Measurements from ENCODE around the gene SPATS2.

The SPATS2 gene

DNA sequence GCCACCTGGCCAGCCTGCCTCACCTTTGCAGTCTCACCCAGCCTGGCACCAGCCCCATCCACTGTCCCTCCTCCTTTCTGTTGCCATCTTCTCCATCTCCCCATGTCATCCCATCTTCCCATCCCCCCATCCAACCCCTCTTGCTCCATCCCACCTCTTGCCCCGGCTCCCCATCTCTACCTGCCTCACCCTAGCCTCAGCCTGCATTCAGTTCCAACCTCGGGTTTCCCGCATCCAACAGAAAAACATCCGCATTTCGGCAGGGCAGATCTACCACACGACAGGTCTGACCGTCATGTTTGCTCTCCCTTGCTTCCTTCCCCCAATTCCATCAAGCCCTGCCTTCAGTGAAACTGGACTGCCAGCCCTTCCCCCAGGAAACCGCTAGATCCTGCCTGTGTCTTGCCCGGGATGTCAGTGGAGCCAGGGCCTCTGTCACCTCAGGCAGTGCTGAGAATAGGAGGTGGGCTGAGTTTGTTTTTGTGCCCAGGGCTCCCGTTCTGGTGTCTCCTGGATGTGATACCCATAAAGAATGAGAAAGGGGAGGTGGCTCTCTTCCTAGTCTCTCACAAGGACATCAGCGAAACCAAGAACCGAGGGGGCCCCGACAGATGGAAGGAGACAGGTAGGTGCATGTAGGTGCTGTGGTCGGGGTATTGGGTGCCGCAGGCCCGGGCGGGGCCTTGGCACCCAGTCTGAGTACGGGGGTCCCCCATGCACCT lies 174.0 kb downstream of the SPATS2 start:
- DNase-seq (ENCODE audit: low spot score), result no peak

DNA sequence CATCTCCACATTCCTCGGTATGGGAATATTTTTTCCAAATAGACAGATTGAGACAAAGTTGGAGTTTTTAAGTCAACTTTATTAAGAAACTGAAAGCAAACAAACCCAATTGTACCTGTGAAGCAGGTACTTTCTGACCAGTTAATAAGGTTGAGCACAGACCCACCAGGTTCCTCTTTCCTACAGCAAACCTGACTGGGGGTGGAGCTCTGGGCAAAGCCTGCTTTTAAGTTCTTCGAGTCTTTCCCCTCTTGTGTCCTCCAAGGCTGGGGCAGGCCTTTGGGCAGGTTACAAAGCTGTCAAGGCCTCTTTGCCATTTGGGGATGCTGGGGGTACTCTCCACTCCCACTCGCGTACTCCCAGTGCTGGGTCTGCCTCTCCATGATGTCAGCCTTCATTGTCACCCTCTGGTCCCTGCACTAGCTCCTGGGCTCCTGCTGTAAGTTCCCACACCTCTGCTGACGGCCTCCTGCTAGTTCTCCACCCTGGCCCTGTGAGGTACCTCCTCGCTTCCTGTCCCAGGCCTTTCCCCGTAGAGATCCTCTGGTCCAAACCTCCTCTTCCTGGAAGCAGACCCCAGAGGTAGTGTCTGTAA lies 174.7 kb downstream of the SPATS2 start:
- no peak for DNase-seq (ENCODE audit: low spot score)

DNA sequence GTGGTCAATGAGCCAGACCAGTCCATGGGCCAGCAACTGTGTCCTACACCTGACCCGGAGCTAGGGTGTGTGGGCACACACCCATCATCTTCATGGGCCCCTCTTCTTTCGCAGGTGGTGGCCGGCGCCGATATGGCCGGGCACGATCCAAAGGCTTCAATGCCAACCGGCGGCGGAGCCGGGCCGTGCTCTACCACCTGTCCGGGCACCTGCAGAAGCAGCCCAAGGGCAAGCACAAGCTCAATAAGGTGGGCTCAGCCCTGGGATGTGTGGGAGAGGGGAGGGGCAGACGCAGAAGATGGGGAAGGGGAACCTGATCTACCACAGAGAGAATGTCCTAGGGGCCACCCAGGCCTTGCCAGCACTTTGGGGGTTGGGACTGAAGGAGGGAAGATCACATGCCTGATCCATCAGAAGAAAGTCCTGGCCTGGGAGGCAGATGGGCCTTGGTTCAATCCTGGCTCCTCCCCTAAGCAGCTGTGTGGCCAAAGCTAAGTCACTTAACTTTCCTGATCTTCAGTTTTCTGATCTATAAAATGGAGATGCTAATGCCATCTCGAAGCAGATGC lies 175.4 kb downstream of the SPATS2 start:
- DNase-seq (ENCODE audit: low spot score), result no peak

DNA sequence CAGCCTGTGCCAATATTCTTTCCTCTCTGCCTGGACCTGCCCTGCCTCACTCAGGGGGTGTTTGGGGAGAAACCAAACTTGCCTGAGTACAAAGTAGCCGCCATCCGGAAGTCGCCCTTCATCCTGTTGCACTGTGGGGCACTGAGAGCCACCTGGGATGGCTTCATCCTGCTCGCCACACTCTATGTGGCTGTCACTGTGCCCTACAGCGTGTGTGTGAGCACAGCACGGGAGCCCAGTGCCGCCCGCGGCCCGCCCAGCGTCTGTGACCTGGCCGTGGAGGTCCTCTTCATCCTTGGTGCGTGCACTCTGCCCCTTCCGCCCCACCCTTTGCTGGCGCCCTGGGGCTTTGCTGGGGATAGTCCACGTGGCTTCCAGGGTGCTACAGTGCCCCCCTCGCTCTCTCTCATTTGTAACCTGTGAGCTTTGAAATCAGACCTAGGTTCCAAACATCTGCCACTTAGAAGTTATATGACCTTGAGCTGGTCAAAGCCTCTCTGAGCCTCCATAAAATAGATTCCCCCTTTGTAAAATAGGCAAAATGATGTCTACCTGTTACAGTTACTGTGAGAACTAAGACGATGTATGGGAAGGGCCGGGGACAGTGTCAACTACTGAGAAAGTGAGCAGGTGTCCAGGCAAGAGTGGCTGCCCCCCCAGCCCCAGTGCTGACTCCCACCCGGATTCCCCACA lies 176.1 kb downstream of the SPATS2 start:
- no peak for DNase-seq (ENCODE audit: low spot score)

DNA sequence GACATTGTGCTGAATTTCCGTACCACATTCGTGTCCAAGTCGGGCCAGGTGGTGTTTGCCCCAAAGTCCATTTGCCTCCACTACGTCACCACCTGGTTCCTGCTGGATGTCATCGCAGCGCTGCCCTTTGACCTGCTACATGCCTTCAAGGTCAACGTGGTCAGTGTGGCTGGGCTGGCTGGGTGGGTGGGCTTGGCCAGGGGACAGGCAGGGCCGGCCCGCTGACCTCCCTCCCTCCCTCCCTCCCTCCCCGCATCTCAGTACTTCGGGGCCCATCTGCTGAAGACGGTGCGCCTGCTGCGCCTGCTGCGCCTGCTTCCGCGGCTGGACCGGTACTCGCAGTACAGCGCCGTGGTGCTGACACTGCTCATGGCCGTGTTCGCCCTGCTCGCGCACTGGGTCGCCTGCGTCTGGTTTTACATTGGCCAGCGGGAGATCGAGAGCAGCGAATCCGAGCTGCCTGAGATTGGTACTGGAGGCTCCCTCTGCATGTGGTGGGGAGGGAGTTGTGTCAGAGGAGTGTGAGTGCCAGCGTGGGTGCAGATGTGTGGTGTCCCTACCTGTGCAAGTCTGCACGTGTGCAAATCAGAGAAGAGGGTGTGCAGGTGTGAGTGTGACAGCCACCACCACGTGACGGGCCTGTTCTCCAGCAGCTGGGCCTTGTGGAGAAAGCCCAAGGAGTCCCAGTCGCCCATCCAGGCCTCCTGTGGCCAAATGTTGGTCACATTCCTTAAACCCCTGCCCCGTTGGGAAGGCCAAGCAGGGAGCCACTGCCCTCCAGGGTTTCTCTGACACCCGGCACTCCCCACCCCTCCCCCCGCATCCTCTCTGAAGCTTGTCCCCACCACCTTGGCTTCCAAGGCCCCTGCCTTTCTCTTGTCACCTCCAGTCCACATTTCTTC lies 176.9 kb downstream of the SPATS2 start:
- DNase-seq (ENCODE audit: low spot score), result no peak

DNA sequence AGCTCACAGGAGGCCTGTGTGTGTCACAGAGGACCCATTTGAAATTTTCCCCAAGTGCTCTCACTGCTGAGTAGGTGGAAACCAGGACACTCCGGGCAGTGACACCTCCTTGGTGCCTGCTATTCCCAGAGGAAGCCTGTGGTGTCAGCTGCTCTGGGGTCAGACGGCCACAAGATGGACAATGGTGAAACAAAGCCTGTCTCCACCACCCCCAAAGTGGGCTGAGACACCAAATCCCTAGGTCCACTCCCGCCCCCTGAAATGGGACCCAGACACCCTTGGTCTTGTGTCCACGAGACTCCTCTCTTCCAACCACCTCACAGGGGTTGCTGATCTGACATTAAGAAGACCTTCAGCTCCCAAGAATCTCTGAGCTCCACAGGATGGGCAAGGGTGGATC lies 178.6 kb downstream of the SPATS2 start:
- no peak for DNase-seq (ENCODE audit: low spot score)

DNA sequence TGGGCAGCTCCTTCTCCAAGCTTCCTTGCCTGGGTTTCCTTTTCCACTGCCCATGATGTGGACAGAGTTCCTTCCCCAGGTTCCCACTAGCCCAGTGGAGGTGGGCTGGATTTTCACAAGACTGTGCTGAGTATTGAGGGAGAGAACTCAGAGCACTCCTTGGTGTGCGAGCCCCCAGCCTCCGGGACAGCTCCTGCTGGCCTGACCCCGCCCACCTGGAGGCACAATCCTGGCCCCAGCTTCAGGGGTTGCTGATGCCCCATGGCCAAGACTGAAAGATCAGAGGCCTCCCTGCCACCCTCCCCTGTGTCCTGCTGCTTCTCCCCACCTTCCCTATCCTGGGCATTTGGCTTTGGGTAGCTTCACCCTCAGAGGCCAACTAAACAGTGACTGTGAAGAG lies 179.2 kb downstream of the SPATS2 start:
- no peak for DNase-seq (ENCODE audit: low spot score)

DNA sequence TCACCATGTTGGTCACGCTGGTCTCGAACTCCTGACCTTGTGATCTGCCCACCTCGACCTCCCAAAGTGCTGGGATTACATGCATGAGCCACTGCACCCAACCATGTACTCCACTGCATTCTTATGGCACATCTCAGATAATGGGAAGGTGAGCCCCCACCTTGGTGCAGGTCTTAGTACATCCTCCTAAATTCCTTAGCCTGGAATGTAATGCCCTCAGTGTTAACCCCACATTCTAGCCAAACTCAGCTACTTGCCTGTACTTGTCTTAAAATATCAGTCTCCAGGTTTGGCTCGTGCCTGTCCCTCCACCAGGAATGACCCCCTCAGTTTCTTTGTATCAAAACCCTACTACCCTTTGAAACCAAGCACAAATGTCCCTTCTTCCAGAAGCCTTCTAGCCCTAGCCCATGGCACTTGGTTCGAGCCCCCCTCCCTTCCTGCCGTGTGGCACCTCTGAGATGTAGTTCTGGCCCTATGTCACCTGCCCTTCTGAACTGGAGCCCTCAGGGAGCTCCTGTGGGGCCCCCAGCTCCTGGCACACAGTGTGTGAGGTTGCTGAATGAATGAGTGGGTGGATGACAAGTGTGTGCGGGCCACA lies 179.9 kb downstream of the SPATS2 start:
- DNase-seq (ENCODE audit: low spot score), result no peak

DNA sequence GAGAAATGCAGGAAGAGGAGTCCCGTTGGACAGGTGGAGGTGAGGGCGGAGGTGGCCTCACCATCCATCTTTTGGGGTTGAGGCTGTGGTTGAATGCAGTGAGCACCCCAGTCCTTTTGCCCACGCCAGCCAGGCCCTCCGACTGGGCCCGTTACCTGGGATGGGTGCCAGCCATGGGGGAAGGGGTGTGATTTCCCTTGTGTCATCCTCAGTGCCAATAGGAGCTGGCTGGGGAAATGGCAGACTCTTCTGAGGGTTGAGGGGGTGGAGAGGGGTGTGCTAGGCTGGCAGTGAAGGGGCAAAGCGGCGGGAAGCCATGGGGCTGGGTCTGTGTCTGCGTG lies 181.2 kb downstream of the SPATS2 start:
- no peak for DNase-seq (ENCODE audit: low spot score)

DNA sequence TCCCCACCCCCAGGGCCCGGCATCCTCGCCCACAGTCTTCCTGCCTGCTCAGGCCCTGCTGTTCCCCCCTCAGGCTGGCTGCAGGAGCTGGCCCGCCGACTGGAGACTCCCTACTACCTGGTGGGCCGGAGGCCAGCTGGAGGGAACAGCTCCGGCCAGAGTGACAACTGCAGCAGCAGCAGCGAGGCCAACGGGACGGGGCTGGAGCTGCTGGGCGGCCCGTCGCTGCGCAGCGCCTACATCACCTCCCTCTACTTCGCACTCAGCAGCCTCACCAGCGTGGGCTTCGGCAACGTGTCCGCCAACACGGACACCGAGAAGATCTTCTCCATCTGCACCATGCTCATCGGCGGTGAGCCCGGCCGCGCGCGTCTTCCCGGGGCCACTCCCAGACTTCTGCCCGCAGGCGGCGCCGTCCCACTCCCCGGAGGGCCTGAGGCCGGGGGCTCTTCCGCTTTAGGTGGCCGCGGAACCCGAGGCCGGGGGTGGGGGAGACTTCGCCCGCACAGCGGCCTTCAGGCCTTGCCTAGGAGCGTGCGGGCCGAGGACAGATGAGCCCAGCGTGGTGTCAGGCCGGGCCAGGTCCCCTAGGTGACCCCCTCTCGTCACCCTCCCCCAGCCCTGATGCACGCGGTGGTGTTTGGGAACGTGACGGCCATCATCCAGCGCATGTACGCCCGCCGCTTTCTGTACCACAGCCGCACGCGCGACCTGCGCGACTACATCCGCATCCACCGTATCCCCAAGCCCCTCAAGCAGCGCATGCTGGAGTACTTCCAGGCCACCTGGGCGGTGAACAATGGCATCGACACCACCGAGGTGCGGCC lies 181.8 kb downstream of the SPATS2 start:
- no peak for DNase-seq (ENCODE audit: low spot score)

DNA sequence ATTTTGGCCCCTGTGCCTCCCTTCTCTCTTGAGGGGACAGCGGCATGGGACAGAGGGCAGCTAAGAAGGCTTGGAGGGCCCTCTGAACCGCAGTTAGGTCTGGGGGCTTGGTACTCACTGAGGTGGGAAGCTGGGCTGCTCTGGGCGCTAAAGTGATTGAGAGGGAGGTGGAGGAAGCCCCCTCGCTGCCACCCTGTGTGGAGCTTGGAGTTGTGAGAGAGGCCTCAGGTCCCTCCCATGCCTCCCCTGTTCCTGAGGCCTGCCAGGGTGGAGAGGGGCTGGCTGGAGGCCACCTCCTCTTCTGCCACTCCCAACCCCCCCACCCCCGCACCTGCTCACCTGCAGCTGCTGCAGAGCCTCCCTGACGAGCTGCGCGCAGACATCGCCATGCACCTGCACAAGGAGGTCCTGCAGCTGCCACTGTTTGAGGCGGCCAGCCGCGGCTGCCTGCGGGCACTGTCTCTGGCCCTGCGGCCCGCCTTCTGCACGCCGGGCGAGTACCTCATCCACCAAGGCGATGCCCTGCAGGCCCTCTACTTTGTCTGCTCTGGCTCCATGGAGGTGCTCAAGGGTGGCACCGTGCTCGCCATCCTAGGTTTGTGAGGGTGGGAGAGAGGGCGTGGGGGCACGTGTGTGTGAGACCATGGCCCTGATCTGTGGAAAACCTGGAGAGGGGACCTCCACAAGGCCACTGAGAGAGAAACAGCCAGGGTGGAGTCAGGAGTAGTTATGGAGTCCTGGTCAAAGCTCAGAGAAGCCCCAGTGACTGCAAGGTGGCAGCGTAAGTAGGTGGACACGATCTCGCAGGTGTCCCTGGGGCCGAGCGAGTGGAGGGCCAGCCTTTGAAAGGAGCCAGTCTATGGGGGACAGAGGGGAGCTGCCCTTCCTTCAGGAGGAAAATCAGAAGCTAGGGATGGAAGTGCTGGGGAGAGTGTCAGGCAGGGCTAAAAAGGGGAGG lies 182.8 kb downstream of the SPATS2 start:
- no peak for DNase-seq (ENCODE audit: low spot score)

DNA sequence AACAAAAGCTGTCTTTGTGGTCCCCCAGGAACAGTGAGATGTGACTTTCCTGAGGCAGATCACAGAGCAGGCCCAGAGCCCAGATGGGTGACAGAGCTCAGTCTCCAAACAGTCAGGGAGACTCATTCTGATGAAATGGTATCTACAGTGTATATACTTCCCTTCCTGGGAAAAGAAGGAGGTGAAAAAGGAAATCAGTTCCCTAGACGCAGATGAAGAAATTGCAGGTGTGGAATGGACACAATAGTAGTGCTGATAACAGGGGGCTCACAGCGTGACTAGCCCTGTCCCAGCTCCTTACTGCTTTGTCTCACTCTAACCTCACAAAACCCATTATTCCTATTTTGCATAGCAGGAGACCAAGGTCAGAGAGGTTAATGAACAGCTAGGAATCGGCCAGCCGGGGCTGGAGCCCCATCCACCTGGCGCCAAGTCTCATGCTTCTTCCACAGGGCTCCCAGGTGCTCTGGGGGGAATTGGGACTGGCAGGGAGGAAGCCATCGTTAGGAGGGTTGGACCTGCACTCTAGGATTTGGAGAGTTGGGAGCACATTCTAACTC lies 183.5 kb downstream of the SPATS2 start:
- DNase-seq (ENCODE audit: low spot score), result no peak

DNA sequence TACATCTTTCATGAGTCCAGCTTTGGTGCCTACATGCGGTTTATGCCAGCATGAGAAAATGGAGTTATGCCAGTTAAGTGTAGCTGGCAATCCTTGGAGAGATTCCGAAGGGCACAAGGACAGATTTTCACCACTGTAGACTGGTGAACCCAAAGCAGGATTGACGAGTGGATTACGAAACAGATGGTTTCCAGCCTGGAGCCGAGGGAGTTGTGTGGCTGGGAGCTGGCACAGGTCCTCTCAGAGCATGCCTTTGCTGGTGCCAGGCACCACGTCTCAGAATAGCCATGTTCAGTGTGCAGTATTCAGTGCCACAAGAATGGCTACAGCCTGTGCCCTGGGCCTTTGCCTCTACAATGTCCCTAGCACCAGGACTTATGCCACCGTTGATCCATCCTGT lies 184.8 kb downstream of the SPATS2 start:
- DNase-seq (ENCODE audit: low spot score), result no peak

DNA sequence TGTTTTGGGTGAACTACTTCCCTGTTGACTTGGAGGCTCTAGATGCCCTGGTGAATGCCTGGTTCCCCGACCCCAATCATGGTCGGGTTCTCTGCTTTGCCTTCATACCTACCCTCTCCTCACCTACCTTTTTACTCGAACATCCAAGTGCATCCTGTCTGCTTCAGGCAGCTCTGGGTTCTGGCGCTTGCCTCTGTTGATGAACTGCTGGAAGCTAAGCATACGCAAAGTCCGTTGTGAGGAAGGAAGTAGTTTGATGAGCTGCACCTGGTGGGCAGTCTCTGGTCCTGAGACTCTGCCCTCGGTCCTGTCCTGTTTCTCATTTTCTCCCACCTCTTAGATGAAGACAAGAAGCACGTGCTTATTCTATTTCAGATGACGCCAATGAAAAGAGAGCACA lies 185.2 kb downstream of the SPATS2 start:
- DNase-seq (ENCODE audit: low spot score), result no peak

DNA sequence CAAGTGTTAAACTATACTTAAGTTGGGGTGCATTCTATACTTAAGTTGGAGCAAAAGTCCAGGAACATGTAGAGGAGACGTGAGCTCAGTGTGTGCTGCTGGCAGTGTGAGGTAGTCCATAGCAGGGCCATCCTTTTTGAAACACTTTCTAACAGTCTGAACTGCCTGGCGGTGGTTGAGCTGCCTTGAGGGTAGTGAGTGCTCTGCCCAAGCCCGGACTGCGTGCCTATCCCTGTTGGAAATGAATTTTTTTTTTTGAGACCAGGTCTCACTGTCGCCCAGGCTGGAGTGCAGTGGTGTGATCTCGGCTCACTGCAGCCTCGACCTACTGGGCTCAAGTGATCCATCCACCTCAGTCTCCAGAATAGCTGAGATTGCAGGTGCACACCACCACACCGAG lies 185.6 kb downstream of the SPATS2 start:
- DNase-seq (ENCODE audit: low spot score), result no peak

DNA sequence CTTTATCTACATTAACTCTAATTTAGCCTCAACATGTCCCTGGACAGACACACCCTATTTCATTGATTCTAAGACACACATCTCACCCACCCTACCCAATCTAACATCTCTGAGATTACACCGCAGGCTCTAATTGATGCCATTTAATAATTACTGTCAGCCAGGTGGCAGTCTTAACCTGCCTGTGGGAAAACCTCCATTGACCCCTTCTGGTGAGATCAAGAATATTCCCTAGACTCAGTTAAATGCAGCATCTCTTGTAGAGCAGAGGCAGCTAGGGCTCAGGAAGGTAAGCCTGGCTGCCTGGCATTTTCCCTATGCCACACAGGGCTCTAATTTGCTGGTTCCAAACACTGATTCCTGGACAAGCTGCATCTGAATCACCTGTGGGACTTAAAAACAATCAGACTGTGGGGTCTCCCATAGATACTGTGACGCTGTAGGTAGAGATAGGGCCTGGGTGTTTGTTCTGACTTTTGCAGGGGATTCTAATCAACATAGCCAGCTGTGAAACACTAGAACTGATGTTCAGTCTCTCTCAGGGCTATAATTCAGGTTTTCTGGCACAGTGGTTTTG lies 186.3 kb downstream of the SPATS2 start:
- DNase-seq (ENCODE audit: low spot score), result peak; percentile 53

DNA sequence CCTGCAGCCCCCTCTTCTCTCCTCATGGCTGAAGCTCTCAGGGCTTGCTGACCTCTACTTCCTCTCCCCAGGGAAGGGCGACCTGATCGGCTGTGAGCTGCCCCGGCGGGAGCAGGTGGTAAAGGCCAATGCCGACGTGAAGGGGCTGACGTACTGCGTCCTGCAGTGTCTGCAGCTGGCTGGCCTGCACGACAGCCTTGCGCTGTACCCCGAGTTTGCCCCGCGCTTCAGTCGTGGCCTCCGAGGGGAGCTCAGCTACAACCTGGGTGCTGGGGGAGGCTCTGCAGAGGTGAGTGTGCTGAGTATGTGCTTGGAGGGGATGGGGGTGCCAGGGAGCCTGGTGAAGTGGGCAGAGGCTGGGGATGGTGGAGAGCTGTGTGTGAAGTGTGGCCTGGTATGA lies 187.0 kb downstream of the SPATS2 start:
- no peak for DNase-seq (ENCODE audit: low spot score)

DNA sequence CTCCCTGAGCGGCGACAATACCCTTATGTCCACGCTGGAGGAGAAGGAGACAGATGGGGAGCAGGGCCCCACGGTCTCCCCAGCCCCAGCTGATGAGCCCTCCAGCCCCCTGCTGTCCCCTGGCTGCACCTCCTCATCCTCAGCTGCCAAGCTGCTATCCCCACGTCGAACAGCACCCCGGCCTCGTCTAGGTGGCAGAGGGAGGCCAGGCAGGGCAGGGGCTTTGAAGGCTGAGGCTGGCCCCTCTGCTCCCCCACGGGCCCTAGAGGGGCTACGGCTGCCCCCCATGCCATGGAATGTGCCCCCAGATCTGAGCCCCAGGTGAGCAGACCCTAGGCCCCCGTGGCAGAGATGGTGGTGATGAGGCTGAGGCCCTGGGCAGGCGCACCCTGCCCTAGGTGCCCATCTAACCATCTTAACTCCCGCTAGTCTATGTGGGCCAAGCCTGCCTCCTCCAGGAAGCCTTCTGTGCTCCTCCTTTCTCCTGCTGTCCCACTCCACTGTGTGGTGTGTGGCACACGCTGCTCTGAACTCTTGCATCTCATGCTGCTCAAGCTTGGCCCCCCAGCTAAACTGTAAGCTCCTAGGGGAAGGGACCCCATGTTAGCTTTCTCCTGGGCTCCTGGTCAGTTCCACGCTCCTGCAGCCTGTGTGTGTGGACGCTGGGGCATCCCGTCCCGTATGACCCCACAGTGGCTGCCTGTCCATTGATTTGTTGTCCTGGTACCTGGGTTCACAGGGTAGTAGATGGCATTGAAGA lies 188.5 kb downstream of the SPATS2 start:
- DNase-seq (ENCODE audit: low spot score), result no peak

Data from kidney tubule cell (primary cell).